Lower leg skin (tissue), 4 donors: ENCODE results near the gene IRS1. TPM values are rescaled to one million over a fixed set of nuclear protein-coding genes. Genes with fewer than 3 reads are reported as not detected.

ENCODE experiments used
- DNase-seq, 2 donors: peaks; one replicate each; pipeline ENCODE4 v3.0.0-alpha.2; 2019; ENCODE audit warnings: low spot score in 2 of 2
- H3K4me3 ChIP-seq: fragments of 200-600 bp; sonication (generic); 2 replicates; pipeline ENCODE4 v1.5.1; 2017; ENCODE audit warnings: mild to moderate bottlenecking, low read depth; ENCODE audit not compliant: poor library complexity, severe bottlenecking
- CTCF ChIP-seq, 3 donors: fragments of 450-650 bp; IDR thresholded peaks; one replicate each; pipeline ENCODE4 v1.5.1; 2016; ENCODE audit warnings: antibody characterized with exemption in 3 of 3, mild to moderate bottlenecking in 3 of 3, moderate library complexity in 2 of 3
- POLR2A ChIP-seq, 2 donors: fragments of 450-650 bp; IDR thresholded peaks; one replicate each; pipeline ENCODE4 v1.6.1; 2016 to 2017; ENCODE audit warnings: antibody characterized with exemption in 2 of 2, mild to moderate bottlenecking in 1 of 2, moderate library complexity in 1 of 2
- WGBS, 2 donors: methylation state at CpG; one replicate each; pipeline ENCODE4 v1.1.5; 2018; 5-methylcytosine and 5-hydroxymethylcytosine counted together
- intact Hi-C: fragments of 100-400 bp; cut with DNase I; formaldehyde crosslinking; loops from one replicate; pipeline ENCODE4 v1.15.0; 2023; ENCODE audit warnings: low total_unique reads
- total RNA-seq, 4 donors: library from RNA; depleted of rRNA; stranded (reverse); fragments of >200 nt; gene quantifications; one replicate each; pipeline ENCODE4 v1.1.0, GENCODE V29; 2016

IRS1 gene
- total RNA-seq, 4 donors from 2014 or later, result 16.9 to 55.0 (median 25.4) TPM

GRCh38 chr2:226755631-226756030, 44.0 kb downstream of the IRS1 start:
- DNase-seq, result no peak
- WGBS, 2 donors, result 42 to 48% methylated on average over 1 of the region's 1 CpG
- intact Hi-C loops, result no loop called here
- no peak for TF ChIP-seq CTCF (IDR thresholded peaks at IDR 0.05)
- no peak for TF ChIP-seq POLR2A (IDR thresholded peaks at IDR 0.05)
- H3K4me3 ChIP-seq, result no peak overlapping the region

GRCh38 chr2:226754821-226755604, 44.6 kb downstream of the IRS1 start:
- 43 to 44% methylated on average over 8 of the region's 8 CpGs for whole genome bisulfite sequencing, 2 donors
- intact Hi-C loops, result no loop called here
- H3K4me3 ChIP-seq, result no peak overlapping the region
- DNase-seq, result no peak
- TF ChIP-seq POLR2A (IDR thresholded peaks at IDR 0.05), result no peak

GRCh38 chr2:226752887-226753286, 46.7 kb downstream of the IRS1 start:
- intact Hi-C loops, result no loop called here
- no peak for DNase-seq
- H3K4me3 ChIP-seq, result no peak overlapping the region
- TF ChIP-seq POLR2A (IDR thresholded peaks at IDR 0.05), result no peak
- TF ChIP-seq CTCF (IDR thresholded peaks at IDR 0.05), result no peak
- WGBS, 2 donors, result 93 to 97% methylated on average over 4 of the region's 4 CpGs

GRCh38 chr2:226747288-226747687, 52.3 kb downstream of the IRS1 start:
- WGBS, 2 donors, result 97 to 100% methylated on average over 3 of the region's 3 CpGs
- TF ChIP-seq POLR2A (IDR thresholded peaks at IDR 0.05), result no peak
- TF ChIP-seq CTCF (IDR thresholded peaks at IDR 0.05), result no peak
- intact Hi-C loops, result no loop called here

GRCh38 chr2:226746196-226746800, 53.3 kb downstream of the IRS1 start:
- TF ChIP-seq POLR2A (IDR thresholded peaks at IDR 0.05) (no peak), CTCF (IDR thresholded peaks at IDR 0.05) (no peak)
- H3K4me3 ChIP-seq, result no peak overlapping the region
- WGBS, 2 donors, result 66 to 79% methylated on average over 1 of the region's 1 CpG
- DNase-seq, result no peak
- intact Hi-C loops, result no loop called here

More at GRCh38 chr2:226747288-226747687, 52.3 kb downstream of the IRS1 start:
- DNase-seq, result no peak
- no peak overlapping the region for H3K4me3 ChIP-seq

- 70 to 72% methylated on average over 4 of the region's 4 CpGs for WGBS, 2 donors
- intact Hi-C loops, result no loop called here
Measured at GRCh38 chr2:226743915-226744314, 55.7 kb downstream of the IRS1 start.

More at GRCh38 chr2:226743915-226744314, 55.7 kb downstream of the IRS1 start:
- no peak for TF ChIP-seq POLR2A (IDR thresholded peaks at IDR 0.05)
- no peak for TF ChIP-seq CTCF (IDR thresholded peaks at IDR 0.05)
- no peak overlapping the region for H3K4me3 ChIP-seq
- no peak for DNase-seq
